PC-3 (cell line): ENCODE results near the gene MAP7D1. TPM values are rescaled to one million over a fixed set of nuclear protein-coding genes. Genes with fewer than 3 reads are reported as not detected.

ENCODE experiments used
- ATAC-seq: fragments of 200-7000 bp; cut with Tn5 transposase; 2 replicates; pipeline ENCODE4 v1.9.1; 2020; ENCODE audit warnings: mild to moderate bottlenecking, moderate library complexity
- BruUV-seq: library from RNA; stranded (reverse); fragments of 400-500 nt; replicated peaks from 2 replicates; lab custom pipeline; 2021; lab: Mats Ljungman, UMichigan
- CTCF ChIA-PET: fragments of 300-600 bp; sonication (Branson Sonifier 250); formaldehyde crosslinking; loops from one replicate; lab custom pipeline; 2022; ENCODE audit warnings: antibody characterized with exemption; lab: Charles Lee
- POLR2A ChIA-PET: fragments of 300-600 bp; sonication (Branson Sonifier 250); formaldehyde crosslinking; loops from one replicate; lab custom pipeline; 2022; ENCODE audit warnings: antibody characterized with exemption; ENCODE audit not compliant: unreplicated experiment; lab: Charles Lee
- DNase-seq: peaks from one replicate; pipeline ENCODE4 v3.0.0-alpha.2; 2015
- H2AFZ ChIP-seq: fragments of 300-600 bp; sonication (generic); 2 replicates; pipeline ENCODE4 v1.6.0; 2016; ENCODE audit warnings: antibody characterized with exemption, low read length
- H3F3A ChIP-seq: fragments of 300-600 bp; sonication (generic); one replicate; pipeline ENCODE4 v1.6.0; 2017; ENCODE audit warnings: antibody characterized with exemption, low read length, control low read depth, mild to moderate bottlenecking; ENCODE audit not compliant: unreplicated experiment
- H3K27ac ChIP-seq: fragments of 300-600 bp; sonication (generic); 2 replicates; pipeline ENCODE4 v1.5.1; 2016; ENCODE audit warnings: mild to moderate bottlenecking, low read length
- H3K27me3 ChIP-seq: fragments of 300-600 bp; sonication (generic); 2 replicates; pipeline ENCODE4 v1.6.1; 2016; ENCODE audit warnings: low read length, mixed read lengths
- H3K36me3 ChIP-seq: fragments of 300-600 bp; sonication (generic); 2 replicates; pipeline ENCODE4 v1.6.1; 2016; ENCODE audit warnings: low read depth, mixed run types, low read length, mixed read lengths
- H3K4me1 ChIP-seq: fragments of 300-600 bp; sonication (generic); 2 replicates; pipeline ENCODE4 v1.5.1; 2016; ENCODE audit warnings: low read length; ENCODE audit not compliant: insufficient read depth
- H3K4me2 ChIP-seq: fragments of 300-600 bp; sonication (generic); 2 replicates; pipeline ENCODE4 v1.6.0; 2016; ENCODE audit warnings: low read length
- H3K4me3 ChIP-seq: fragments of 300-600 bp; sonication (generic); 2 replicates; pipeline ENCODE4 v1.5.1; 2016; ENCODE audit warnings: mild to moderate bottlenecking, low read length, mixed read lengths
- H3K79me2 ChIP-seq: fragments of 300-600 bp; sonication (generic); 2 replicates; pipeline ENCODE4 v1.6.1; 2017; ENCODE audit warnings: low read length, mixed read lengths
- H3K9ac ChIP-seq: fragments of 300-600 bp; sonication (generic); 2 replicates; pipeline ENCODE4 v1.6.0; 2016; ENCODE audit warnings: mild to moderate bottlenecking, low read length
- H3K9me2 ChIP-seq: fragments of 300-600 bp; sonication (generic); replicated peaks from 2 replicates; pipeline ENCODE4 v1.6.1; 2016; ENCODE audit warnings: mixed run types, low read length, mixed read lengths
- H3K9me3 ChIP-seq: fragments of 300-600 bp; sonication (generic); 2 replicates; pipeline ENCODE4 v1.6.1; 2016; ENCODE audit warnings: low read length, mixed read lengths
- H4K20me1 ChIP-seq: fragments of 300-600 bp; sonication (generic); 2 replicates; pipeline ENCODE4 v1.6.1; 2016; ENCODE audit warnings: low read length, mixed read lengths
- CTCF ChIP-seq: fragments of 300-600 bp; sonication (generic); conservative IDR thresholded peaks from 2 replicates; pipeline ENCODE4 v1.5.1; 2017; ENCODE audit warnings: antibody characterized with exemption, low read depth, mild to moderate bottlenecking, low read length
- EZH2 ChIP-seq: fragments of 300-600 bp; sonication (generic); IDR thresholded peaks from one replicate; pipeline ENCODE4 v1.6.1; 2017; ENCODE audit warnings: antibody characterized with exemption, mild to moderate bottlenecking, low read length; ENCODE audit not compliant: unreplicated experiment
- EZH2phosphoT487 ChIP-seq: fragments of 300-600 bp; sonication (generic); IDR thresholded peaks from 2 replicates; pipeline ENCODE4 v1.6.1; 2018; ENCODE audit warnings: mild to moderate bottlenecking, antibody characterized with exemption, low read length, borderline replicate concordance
- intact Hi-C: fragments of 100-400 bp; cut with micrococcal nuclease; formaldehyde crosslinking; loops from 2 replicates; pipeline ENCODE4 v1.9.0; 2023
- total RNA-seq: library from RNA; depleted of rRNA; stranded (reverse); fragments of >200 nt; gene quantifications from 2 replicates; pipeline ENCODE4 v1.2.3, GENCODE V29; 2014

The MAP7D1 gene
- total RNA-seq, 1 experiment from 2014 or later: 113 TPM

GRCh38 chr1:36118447-36119204, 37.3 kb upstream of the MAP7D1 start:
- no peak overlapping the region for H3K27ac ChIP-seq
- no peak overlapping the region for H3K9ac ChIP-seq
- H3K4me2 ChIP-seq: no peak overlapping the region
- BruUV-seq: no TSS peak
- H3K9me2 ChIP-seq: no peaks in the 10 kb centered on the region
- DNase-seq (no peak), ATAC-seq (no peak)
- H3K36me3 ChIP-seq: no peaks in the 10 kb centered on the region
- no peak overlapping the region for H2AFZ ChIP-seq
- H3K9me3 ChIP-seq: no peaks in the 10 kb centered on the region
- no peaks in the 10 kb centered on the region for H3F3A ChIP-seq
- intact Hi-C loops: no loop called here
- ChIA-PET POLR2A (no interaction called here), CTCF (interaction anchor here (0.6 kb wide), 1 partner anchor 186 kb away, joined by 3 read pairs; no protein-coding TSS in a partner anchor)
- H3K79me2 ChIP-seq: no peaks in the 10 kb centered on the region
- no peaks in the 10 kb centered on the region for H3K4me1 ChIP-seq
- no peak for TF ChIP-seq EZH2
- no peak for TF ChIP-seq EZH2phosphoT487
- TF ChIP-seq CTCF: no peak
- no peaks in the 10 kb centered on the region for H3K27me3 ChIP-seq
- H3K4me3 ChIP-seq: no peak overlapping the region
- H4K20me1 ChIP-seq: no peaks in the 10 kb centered on the region

- Histone ChIP-seq H2AFZ (no peak overlapping the region), H3K4me1 (no peaks in the 10 kb centered on the region), H3K27me3 (peaks cover 3% of the 10 kb centered on the region; the same call in 1 of the 2 replicates), H3K27ac (no peak overlapping the region), H3F3A (no peaks in the 10 kb centered on the region), H3K9ac (no peak overlapping the region), H3K4me2 (no peak overlapping the region), H3K9me2 (no peaks in the 10 kb centered on the region), H3K36me3 (no peaks in the 10 kb centered on the region), H3K4me3 (no peak overlapping the region), H3K9me3 (no peaks in the 10 kb centered on the region), H3K79me2 (no peaks in the 10 kb centered on the region), H4K20me1 (no peaks in the 10 kb centered on the region)
- POLR2A ChIA-PET: no interaction called here
- TF ChIP-seq EZH2phosphoT487 (no peak), EZH2 (no peak), CTCF (no peak)
- CTCF ChIA-PET: no interaction called here
- no TSS peak for BruUV-seq
- DNase-seq: no peak
- intact Hi-C loops: no loop called here
- no peak for ATAC-seq
Measured at GRCh38 chr1:36119456-36119855, 36.5 kb upstream of the MAP7D1 start.
